Breast epithelium (tissue), 4 donors: ENCODE results near the gene PKHD1. TPM values are rescaled to one million over a fixed set of nuclear protein-coding genes. Genes with fewer than 3 reads are reported as not detected.

Experiments used
- DNase-seq, 2 donors: peaks; one replicate each; pipeline ENCODE4 v3.0.0-alpha.2; 2019; ENCODE audit warnings: low spot score in 2 of 2
- H3K27ac ChIP-seq, 2 donors: fragments of 200-600 bp; sonication (generic) in 1 of 2; one replicate each; pipeline ENCODE4 v1.5.1; 2016 to 2019; ENCODE audit warnings: mild to moderate bottlenecking in 1 of 2
- H3K27me3 ChIP-seq, 2 donors: fragments of 200-600 bp; sonication (generic) in 1 of 2; one replicate each; pipeline versions ENCODE4 v1.5.1 to v1.6.0; 2017 to 2019; ENCODE audit warnings: control low read depth in 1 of 2, mild to moderate bottlenecking in 1 of 2
- H3K36me3 ChIP-seq: fragments of 200-600 bp; one replicate; pipeline ENCODE4 v1.5.1; 2019
- H3K4me1 ChIP-seq, 2 donors: fragments of 200-600 bp; sonication (generic); one replicate each; pipeline ENCODE4 v1.5.1; 2016 to 2019; ENCODE audit warnings: control low read depth in 1 of 2
- H3K4me3 ChIP-seq, 3 donors: fragments of 200-600 bp; sonication (generic); 1 replicate in 2 of 3; 2 replicates in 1 of 3; pipeline ENCODE4 v1.5.1; 2016 to 2019; ENCODE audit warnings: mild to moderate bottlenecking in 3 of 3, moderate library complexity in 2 of 3
- H3K9me3 ChIP-seq, 2 donors: fragments of 200-600 bp; sonication (generic) in 1 of 2; one replicate each; pipeline ENCODE4 v1.5.1; 2016 to 2019; ENCODE audit warnings: control low read depth in 1 of 2
- CTCF ChIP-seq, 3 donors: fragments of 450-650 bp; IDR thresholded peaks; one replicate each; pipeline ENCODE4 v1.5.1; 2016 to 2017; ENCODE audit warnings: antibody characterized with exemption in 3 of 3, mild to moderate bottlenecking in 3 of 3, moderate library complexity in 3 of 3
- POLR2A ChIP-seq: fragments of 450-650 bp; IDR thresholded peaks from one replicate; pipeline ENCODE4 v1.6.1; 2016; ENCODE audit warnings: antibody characterized with exemption, mild to moderate bottlenecking, moderate library complexity
- POLR2AphosphoS5 ChIP-seq, 3 donors: sonication (generic); formaldehyde crosslinking; IDR thresholded peaks; one replicate each; pipeline ENCODE4 v1.6.1; 2017; ENCODE audit warnings: antibody characterized with exemption in 3 of 3
- intact Hi-C: fragments of 100-400 bp; cut with DNase I; formaldehyde crosslinking; loops from one replicate; pipeline ENCODE4 v1.15.1; 2023; ENCODE audit warnings: low total_unique reads
- total RNA-seq, 3 donors: library from RNA; depleted of rRNA; stranded (reverse); fragments of >200 nt; gene quantifications; one replicate each; pipeline ENCODE4 v1.1.0, GENCODE V29; 2016

PKHD1 gene
- total RNA-seq, 3 donors from 2014 or later, result 0.44 to 1.1 (median 0.66) TPM

- H3K36me3 ChIP-seq, result no peaks in the 10 kb centered on the region
- no peak for DNase-seq
- no peak overlapping the region for H3K4me3 ChIP-seq
- intact Hi-C loops, result no loop called here
- no peaks in the 10 kb centered on the region for H3K4me1 ChIP-seq
- H3K9me3 ChIP-seq, result no peaks in the 10 kb centered on the region
- H3K27me3 ChIP-seq, result no peaks in the 10 kb centered on the region
- H3K27ac ChIP-seq, result no peak overlapping the region
- TF ChIP-seq POLR2AphosphoS5 (IDR thresholded peaks at IDR 0.05), result no peak
- no peak for TF ChIP-seq CTCF (IDR thresholded peaks at IDR 0.05)
- TF ChIP-seq POLR2A, result no peak
Observed at GRCh38 chr6:51654647-51655046, 432.8 kb downstream of the PKHD1 start.

- Histone ChIP-seq H3K4me3 (no peak overlapping the region), H3K27me3 (no peaks in the 10 kb centered on the region), H3K9me3 (no peaks in the 10 kb centered on the region), H3K36me3 (no peaks in the 10 kb centered on the region), H3K4me1 (no peaks in the 10 kb centered on the region), H3K27ac (no peak overlapping the region)
- DNase-seq, result no peak
- TF ChIP-seq POLR2AphosphoS5 (IDR thresholded peaks at IDR 0.05) (no peak), POLR2A (no peak), CTCF (IDR thresholded peaks at IDR 0.05) (no peak)
- intact Hi-C loops, result no loop called here
Observed at GRCh38 chr6:51651132-51651817, 436.1 kb downstream of the PKHD1 start.

- no peaks in the 10 kb centered on the region for H3K4me1 ChIP-seq
- TF ChIP-seq POLR2A, result no peak
- TF ChIP-seq POLR2AphosphoS5 (IDR thresholded peaks at IDR 0.05), result no peak
- TF ChIP-seq CTCF (IDR thresholded peaks at IDR 0.05), result no peak
- H3K9me3 ChIP-seq, result no peaks in the 10 kb centered on the region
- H3K36me3 ChIP-seq, result no peaks in the 10 kb centered on the region
- no peak overlapping the region for H3K27ac ChIP-seq
- DNase-seq, result no peak
- H3K27me3 ChIP-seq, result no peaks in the 10 kb centered on the region
- H3K4me3 ChIP-seq, result no peak overlapping the region
- intact Hi-C loops, result no loop called here
Observed at GRCh38 chr6:51648774-51649173, 438.6 kb downstream of the PKHD1 start.

- Histone ChIP-seq H3K27ac (no peak overlapping the region), H3K36me3 (no peaks in the 10 kb centered on the region), H3K4me1 (no peaks in the 10 kb centered on the region), H3K27me3 (no peaks in the 10 kb centered on the region), H3K4me3 (no peak overlapping the region), H3K9me3 (no peaks in the 10 kb centered on the region)
- TF ChIP-seq POLR2AphosphoS5 (IDR thresholded peaks at IDR 0.05) (no peak), POLR2A (no peak)
- intact Hi-C loops, result no loop called here
- peak in 1 of 2 donors; percentile 32 for DNase-seq
Observed at GRCh38 chr6:51648236-51648635, 439.2 kb downstream of the PKHD1 start.

GRCh38 chr6:51644426-51644825 is 443.0 kb downstream of the PKHD1 start:
- Histone ChIP-seq H3K27ac (no peak overlapping the region), H3K27me3 (no peaks in the 10 kb centered on the region), H3K9me3 (no peaks in the 10 kb centered on the region), H3K36me3 (no peaks in the 10 kb centered on the region), H3K4me1 (no peaks in the 10 kb centered on the region), H3K4me3 (no peak overlapping the region)
- intact Hi-C loops, result no loop called here
- TF ChIP-seq POLR2AphosphoS5 (IDR thresholded peaks at IDR 0.05) (no peak), POLR2A (no peak), CTCF (IDR thresholded peaks at IDR 0.05) (no peak)
- DNase-seq, result no peak
